ENCODE measurements around the gene EIF4A2. TPM values are rescaled to one million over a fixed set of nuclear protein-coding genes. Genes with fewer than 3 reads are reported as not detected.

Gene EIF4A2
- total RNA-seq, 1 experiment from 2014 or later: 398 TPM

DNA sequence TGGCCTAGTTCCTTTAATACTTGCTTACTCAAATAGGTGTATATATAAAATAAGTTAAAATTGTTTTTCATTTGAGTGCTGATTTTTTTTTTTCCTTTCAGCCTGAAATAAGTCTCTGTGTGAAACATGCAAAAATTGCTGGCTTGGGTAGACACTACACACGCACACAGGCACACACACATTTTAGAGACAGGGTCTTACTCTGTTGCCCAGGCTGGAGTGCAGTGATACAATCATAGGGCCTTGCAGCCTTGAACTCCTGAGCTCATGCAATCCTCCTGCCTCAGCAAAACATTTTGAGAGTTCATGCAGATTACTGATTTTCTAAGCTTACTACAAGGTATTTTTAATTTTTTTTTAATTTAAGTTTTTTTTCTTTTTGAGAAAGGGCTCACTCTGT, 35.6 kb downstream of the EIF4A2 start:
- Histone ChIP-seq H3K14ac (ENCODE audit: insufficient read depth, low read length) (no peak overlapping the region), H2BK12ac (ENCODE audit: insufficient read length, low read depth, low read length) (no peak overlapping the region), H2AFZ (ENCODE audit: low read length) (no peak overlapping the region), H2BK20ac (ENCODE audit: low read depth, low read length, poor library complexity, severe bottlenecking) (no peak overlapping the region), H3K9me3 (ENCODE audit: control insufficient read depth, low read depth, low read length) (no peaks in the 10 kb centered on the region), H2BK120ac (ENCODE audit: low read depth, low read length, poor library complexity, severe bottlenecking) (no peak overlapping the region), H3T11ph (ENCODE audit: low read length) (no peak overlapping the region), H3K27ac (ENCODE audit: insufficient read length, low read depth, low read length) (no peak overlapping the region), H3K23me2 (ENCODE audit: insufficient read length, low read depth, low read length, poor library complexity, severe bottlenecking) (no peaks in the 10 kb centered on the region), H3K4me1 (ENCODE audit: insufficient read depth, low read length) (no peaks in the 10 kb centered on the region; the same call in 1 of the 2 replicates), H3K27me3 (ENCODE audit: insufficient read depth, low read length) (no peaks in the 10 kb centered on the region), H3K56ac (ENCODE audit: insufficient read length, low read depth, low read length) (no peak overlapping the region), H3K18ac (ENCODE audit: insufficient read length, low read depth, low read length) (no peak overlapping the region), H3K4ac (ENCODE audit: low read depth, low read length) (no peak overlapping the region), H3K79me2 (ENCODE audit: insufficient read depth, low read length) (no peaks in the 10 kb centered on the region), H4K20me1 (ENCODE audit: control insufficient read depth, insufficient read depth, insufficient read length) (no peaks in the 10 kb centered on the region), H2AK5ac (ENCODE audit: insufficient read length, low read length) (no peak overlapping the region), H4K91ac (ENCODE audit: insufficient read length, low read depth, low read length) (no peak overlapping the region), H3K4me2 (ENCODE audit: insufficient read depth, insufficient read length, low read length) (no peak overlapping the region), H4K8ac (replicated peaks; ENCODE audit: insufficient read length, low read depth, low read length) (no peak overlapping the region), H3K79me1 (ENCODE audit: insufficient read depth, low read depth, low read length, poor library complexity, severe bottlenecking) (no peaks in the 10 kb centered on the region), H2BK15ac (ENCODE audit: low read depth, low read length) (no peak overlapping the region), H2BK5ac (ENCODE audit: insufficient read length, low read length) (no peak overlapping the region), H3K23ac (ENCODE audit: insufficient read length, low read depth, low read length) (no peak overlapping the region), H3K9ac (ENCODE audit: extremely low read depth, insufficient read length, low read length) (no peak overlapping the region), H4K5ac (ENCODE audit: insufficient read length, low read depth, low read length) (no peak overlapping the region)
- no peak overlapping the region for H3K27ac Mint-ChIP-seq
- peaks cover 19 to 26% of the 10 kb centered on the region in 2 experiments for H3K4me1 Mint-ChIP-seq
- no CpG with 5 or more reads among the region's 1 CpG for WGBS (ENCODE audit: extremely low coverage, insufficient read length, low lambda C conversion rate)
- TF ChIP-seq, protein P1, sequence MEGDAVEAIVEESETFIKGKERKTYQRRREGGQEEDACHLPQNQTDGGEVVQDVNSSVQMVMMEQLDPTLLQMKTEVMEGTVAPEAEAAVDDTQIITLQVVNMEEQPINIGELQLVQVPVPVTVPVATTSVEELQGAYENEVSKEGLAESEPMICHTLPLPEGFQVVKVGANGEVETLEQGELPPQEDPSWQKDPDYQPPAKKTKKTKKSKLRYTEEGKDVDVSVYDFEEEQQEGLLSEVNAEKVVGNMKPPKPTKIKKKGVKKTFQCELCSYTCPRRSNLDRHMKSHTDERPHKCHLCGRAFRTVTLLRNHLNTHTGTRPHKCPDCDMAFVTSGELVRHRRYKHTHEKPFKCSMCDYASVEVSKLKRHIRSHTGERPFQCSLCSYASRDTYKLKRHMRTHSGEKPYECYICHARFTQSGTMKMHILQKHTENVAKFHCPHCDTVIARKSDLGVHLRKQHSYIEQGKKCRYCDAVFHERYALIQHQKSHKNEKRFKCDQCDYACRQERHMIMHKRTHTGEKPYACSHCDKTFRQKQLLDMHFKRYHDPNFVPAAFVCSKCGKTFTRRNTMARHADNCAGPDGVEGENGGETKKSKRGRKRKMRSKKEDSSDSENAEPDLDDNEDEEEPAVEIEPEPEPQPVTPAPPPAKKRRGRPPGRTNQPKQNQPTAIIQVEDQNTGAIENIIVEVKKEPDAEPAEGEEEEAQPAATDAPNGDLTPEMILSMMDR (conservative IDR thresholded peaks at IDR 0.05): no peak
- H3K27me3 Mint-ChIP-seq (ENCODE audit: low read depth): peaks cover 1% of the 10 kb centered on the region
- no peak for DNase-seq
- no peaks in the 10 kb centered on the region for H3K36me3 Mint-ChIP-seq (ENCODE audit: insufficient read depth in 1 of 3, low read depth in 3 of 3)
- H3K9me3 Mint-ChIP-seq: no peaks in the 10 kb centered on the region
- no peak overlapping the region for H3K4me3 Mint-ChIP-seq

Data from H9 (cell line).